Subcutaneous adipose tissue (tissue), 4 donors: ENCODE results near the gene LTF. TPM values are rescaled to one million over a fixed set of nuclear protein-coding genes. Genes with fewer than 3 reads are reported as not detected.

Experiments
- CTCF ChIP-seq: fragments of 450-650 bp; IDR thresholded peaks from one replicate; pipeline ENCODE4 v1.5.1; 2016; ENCODE audit warnings: low read depth, mild to moderate bottlenecking, control low read depth, antibody characterized with exemption, moderate library complexity
- total RNA-seq, 4 donors: library from RNA; depleted of rRNA; stranded (reverse); fragments of >200 nt; gene quantifications; one replicate each; pipeline ENCODE4 v1.1.0, GENCODE V29; 2016

The LTF gene
- total RNA-seq, 4 donors from 2014 or later = 1.2 to 17.9 (median 7.2) TPM

- no peak for TF ChIP-seq CTCF
These were observed 46.7 kb downstream of the LTF start for GRCh38 chr3:46417841-46418611.

DNA sequence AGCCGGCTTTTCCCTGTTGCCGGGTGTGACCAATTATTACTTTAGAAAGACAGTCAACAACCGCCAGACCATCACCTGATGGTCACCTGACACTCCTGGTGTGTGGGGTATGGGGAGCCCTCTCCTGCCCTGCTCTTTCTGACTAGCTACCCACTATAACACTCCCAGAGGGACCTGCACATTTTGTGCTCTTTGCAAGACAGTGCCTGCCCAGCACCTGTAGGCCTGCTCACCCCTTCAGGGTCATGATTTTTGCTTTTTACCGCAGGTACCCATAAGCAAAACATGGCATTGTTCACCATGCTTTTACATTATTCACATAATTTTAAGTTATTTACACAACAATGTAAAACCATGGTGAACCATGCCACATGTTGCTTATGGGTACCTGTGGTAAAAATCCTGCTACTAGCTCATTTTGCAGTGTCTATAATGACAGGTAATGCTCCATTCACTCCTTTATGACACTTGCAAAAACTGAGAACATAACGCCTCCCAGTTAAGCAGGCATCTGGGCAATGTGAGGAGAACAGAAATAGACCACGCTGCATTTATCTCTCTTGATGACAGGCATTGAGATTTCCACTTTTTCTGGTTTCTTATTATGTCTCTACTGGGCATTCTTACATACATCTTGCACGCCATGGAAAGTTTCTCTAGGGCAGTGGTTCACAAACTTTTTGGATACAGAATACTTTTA lies 47.7 kb downstream of the LTF start:
- no peak for TF ChIP-seq CTCF

GRCh38 chr3:46416125-46416810 lies 48.4 kb downstream of the LTF start:
- no peak for TF ChIP-seq CTCF

DNA sequence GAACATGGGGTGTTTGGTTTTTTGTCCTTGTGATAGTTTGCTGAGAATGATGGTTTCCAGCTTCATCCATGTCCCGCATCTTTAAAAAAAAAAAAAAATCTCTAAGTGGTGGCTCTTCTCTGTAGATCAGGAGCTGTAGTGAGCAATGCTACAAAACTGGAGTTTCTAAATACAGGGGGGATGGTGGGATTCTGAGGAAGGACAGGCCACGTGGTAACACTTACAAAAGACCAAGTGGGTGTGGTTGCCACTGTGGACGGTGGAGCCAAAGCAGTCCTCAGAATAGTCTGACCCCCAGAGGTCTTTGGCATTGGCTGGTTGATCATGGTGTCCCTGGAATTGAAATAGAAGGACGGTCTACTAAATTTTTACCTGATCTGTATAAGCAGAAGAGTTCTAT lies 50.0 kb downstream of the LTF start:
- TF ChIP-seq CTCF = no peak

DNA sequence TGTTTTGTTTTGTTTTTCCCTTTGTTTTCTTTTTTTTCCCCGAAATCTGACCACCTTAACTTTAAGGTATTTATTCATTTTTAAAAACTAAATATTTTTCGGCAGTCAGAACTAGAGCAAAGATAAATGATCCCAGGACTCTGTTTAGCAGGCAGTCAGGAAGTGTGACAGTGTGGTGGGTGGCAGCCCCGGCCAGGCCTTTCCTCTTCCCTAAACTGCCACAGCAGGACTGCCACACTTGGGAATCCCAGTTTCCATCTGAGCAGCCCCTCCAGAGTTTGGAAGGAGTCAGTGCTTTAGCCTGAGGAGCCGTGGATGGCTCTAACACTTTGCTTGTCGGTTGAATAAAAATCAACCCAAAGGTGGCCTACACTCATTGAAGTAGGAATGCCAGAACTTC lies 50.8 kb downstream of the LTF start:
- no peak for TF ChIP-seq CTCF

GRCh38 chr3:46412786-46413298 lies 51.9 kb downstream of the LTF start:
- no peak for TF ChIP-seq CTCF

DNA sequence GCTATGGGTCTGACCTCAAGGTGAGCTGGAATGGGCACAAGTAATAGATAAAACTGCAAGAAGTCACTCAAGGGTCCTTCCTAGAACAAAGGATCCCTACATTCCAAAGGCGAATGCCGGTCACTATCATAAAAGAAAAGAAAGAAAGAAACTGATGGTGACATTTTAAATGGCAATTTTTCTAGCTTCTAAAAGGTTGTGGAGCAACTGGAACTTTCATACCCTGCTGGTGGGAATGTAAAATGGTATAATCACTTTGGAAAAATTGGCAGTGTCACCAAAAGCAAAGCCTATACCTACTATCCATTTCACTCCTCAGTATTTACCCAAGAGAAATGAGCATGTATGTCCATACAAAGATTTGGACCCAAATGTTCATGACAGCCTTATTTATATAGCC lies 53.4 kb downstream of the LTF start:
- TF ChIP-seq CTCF = no peak
